ENCODE measurements around the gene ZER1. TPM values are rescaled to one million over a fixed set of nuclear protein-coding genes. Genes with fewer than 3 reads are reported as not detected.

ZER1 gene
- total RNA-seq, 1 donor from 2014 or later, result 8.7 TPM

GRCh38 chr9:128683340-128684064 is 88.2 kb downstream of the ZER1 start:
- TF ChIP-seq CTCF (IDR thresholded peaks at IDR 0.05; ENCODE audit: insufficient read depth, low read length, severe bottlenecking), result no peak
- Histone ChIP-seq H3K4me3 (ENCODE audit: low read depth, low read length) (peak overlapping the region; percentile 73), H3K27me3 (ENCODE audit: control insufficient read depth, insufficient read depth, low read length) (no peaks in the 10 kb centered on the region), H3K36me3 (ENCODE audit: control insufficient read depth, insufficient read depth, low read length) (peaks cover 4% of the 10 kb centered on the region)
- DNase-seq (ENCODE audit: low read depth) (peak; percentile 87), FAIRE-seq (no peak)

Other genes starting within 250 kb of the ZER1 start
- gene SPTAN1, start 219.3 kb downstream of the ZER1 start, total RNA-seq, result 159 and 277 TPM in 2 replicates
- 27.4 and 33.7 TPM in 2 replicates for gene DYNC2I2, start 115.1 kb downstream of the ZER1 start, total RNA-seq
- 717 and 775 TPM in 2 replicates for gene SET, start 82.7 kb downstream of the ZER1 start, total RNA-seq
- gene PKN3, start 69.4 kb downstream of the ZER1 start, total RNA-seq, result 1.5 and 2.1 TPM in 2 replicates
- gene ZDHHC12, start 47.8 kb downstream of the ZER1 start, total RNA-seq, result 27.4 and 46.0 TPM in 2 replicates
- gene TBC1D13, start 15.3 kb upstream of the ZER1 start, total RNA-seq, result 11.8 and 12.6 TPM in 2 replicates
- gene ENDOG, start 46.6 kb upstream of the ZER1 start, total RNA-seq, result 36.6 and 54.0 TPM in 2 replicates
- 10.4 and 14.0 TPM in 2 replicates for gene SPOUT1, start 57.9 kb upstream of the ZER1 start, total RNA-seq
- gene KYAT1, start 110.0 kb upstream of the ZER1 start, total RNA-seq, result 9.0 and 9.5 TPM in 2 replicates
- 259 and 329 TPM in 2 replicates for gene LRRC8A, start 110.2 kb upstream of the ZER1 start, total RNA-seq
- 1.1 and 3.8 TPM in 2 replicates for gene PHYHD1, start 149.1 kb upstream of the ZER1 start, total RNA-seq
- gene DOLK, start 175.7 kb upstream of the ZER1 start, total RNA-seq, result 22.6 and 24.6 TPM in 2 replicates
- 25.8 and 38.5 TPM in 2 replicates for gene NUP188, start 175.8 kb upstream of the ZER1 start, total RNA-seq

All from bronchial epithelial cell (primary cell).